Superior temporal gyrus (tissue), 1 donor: ENCODE measurements around the gene RDH8.

Source experiments
- DNase-seq: peaks from one replicate; pipeline ENCODE4 v3.0.0-alpha.2; 2016; ENCODE audit errors: extremely low spot score

Gene RDH8

GRCh38 chr19:10036601-10037071, 23.4 kb downstream of the RDH8 start:
- no peak for DNase-seq

GRCh38 chr19:10037367-10037766, 24.1 kb downstream of the RDH8 start:
- no peak for DNase-seq

GRCh38 chr19:10037809-10038208, 24.5 kb downstream of the RDH8 start:
- DNase-seq = no peak

- no peak for DNase-seq
Measured at GRCh38 chr19:10043286-10043927, 30.1 kb downstream of the RDH8 start.

- no peak for DNase-seq
Measured at GRCh38 chr19:10044390-10044789, 31.1 kb downstream of the RDH8 start.

GRCh38 chr19:10045371-10045770, 32.1 kb downstream of the RDH8 start:
- no peak for DNase-seq

GRCh38 chr19:10049626-10050025, 36.3 kb downstream of the RDH8 start:
- no peak for DNase-seq

- DNase-seq = no peak
Measured at GRCh38 chr19:10052602-10053360, 39.5 kb downstream of the RDH8 start.

- DNase-seq = no peak
Measured at GRCh38 chr19:10061717-10062310, 48.5 kb downstream of the RDH8 start.

GRCh38 chr19:10068205-10068604, 54.9 kb downstream of the RDH8 start:
- no peak for DNase-seq

- DNase-seq = no peak
Measured at GRCh38 chr19:10069046-10069445, 55.8 kb downstream of the RDH8 start.

- DNase-seq = no peak
Measured at GRCh38 chr19:10070730-10071446, 57.6 kb downstream of the RDH8 start.
